Prostate gland (tissue), 2 donors: ENCODE data around the gene EIF4G2. TPM values are rescaled to one million over a fixed set of nuclear protein-coding genes. Genes with fewer than 3 reads are reported as not detected.

Experiments
- DNase-seq: peaks from one replicate; pipeline ENCODE4 v3.0.0-alpha.2; 2019; ENCODE audit warnings: low spot score
- H3K27ac ChIP-seq, 2 donors: fragments of 200-600 bp; sonication (generic); 2 replicates each; pipeline ENCODE4 v1.5.1; 2017 to 2019
- H3K27me3 ChIP-seq: fragments of 200-600 bp; sonication (generic); replicated peaks from 2 replicates; pipeline ENCODE4 v1.5.1; 2019; ENCODE audit not compliant: insufficient read depth
- H3K36me3 ChIP-seq, 2 donors: fragments of 200-600 bp; sonication (generic); 1 replicate in 1 of 2; 2 replicates in 1 of 2; pipeline versions ENCODE4 v1.5.1 to v1.8.1; 2017 to 2019
- H3K4me1 ChIP-seq: fragments of 200-600 bp; sonication (generic); replicated peaks from 2 replicates; pipeline ENCODE4 v1.5.1; 2019
- H3K4me3 ChIP-seq, 2 donors: fragments of 200-600 bp; sonication (generic); 2 replicates each; pipeline ENCODE4 v1.5.1; 2017 to 2019
- H3K9me3 ChIP-seq: fragments of 200-600 bp; sonication (generic); 2 replicates; pipeline ENCODE4 v1.5.1; 2017
- POLR2A ChIP-seq: fragments of 450-650 bp; IDR thresholded peaks from one replicate; pipeline ENCODE4 v1.6.1; 2016; ENCODE audit warnings: antibody characterized with exemption, mild to moderate bottlenecking
- POLR2AphosphoS5 ChIP-seq: sonication (generic); formaldehyde crosslinking; IDR thresholded peaks from one replicate; pipeline ENCODE4 v1.6.1; 2017; ENCODE audit warnings: antibody characterized with exemption
- WGBS: methylation state at CpG from one replicate; pipeline ENCODE4 v1.1.5; 2018; 5-methylcytosine and 5-hydroxymethylcytosine counted together
- intact Hi-C: fragments of 100-400 bp; cut with DNase I; formaldehyde crosslinking; loops from one replicate; pipeline ENCODE4 v1.14.2; 2022
- total RNA-seq, 2 donors: library from RNA; depleted of rRNA; stranded (reverse); fragments of >200 nt; gene quantifications; one replicate each; pipeline ENCODE4 v1.1.0, GENCODE V29; 2016
- TF ChIP-seq, protein P1 (sequence below), 4 experiments: fragments of 200-600 bp in 2 of 4; fragments of 450-650 bp in 2 of 4; sonication (generic) in 2 of 4; IDR thresholded peaks; 1 replicate in 3 of 4; 2 replicates in 1 of 4; pipeline ENCODE4 v1.5.1; 2016 to 2019; ENCODE audit warnings: antibody characterized with exemption in 4 of 4, mild to moderate bottlenecking in 2 of 4, moderate library complexity in 2 of 4

EIF4G2 gene
- total RNA-seq, 2 donors from 2014 or later: 382 to 500 TPM

DNA sequence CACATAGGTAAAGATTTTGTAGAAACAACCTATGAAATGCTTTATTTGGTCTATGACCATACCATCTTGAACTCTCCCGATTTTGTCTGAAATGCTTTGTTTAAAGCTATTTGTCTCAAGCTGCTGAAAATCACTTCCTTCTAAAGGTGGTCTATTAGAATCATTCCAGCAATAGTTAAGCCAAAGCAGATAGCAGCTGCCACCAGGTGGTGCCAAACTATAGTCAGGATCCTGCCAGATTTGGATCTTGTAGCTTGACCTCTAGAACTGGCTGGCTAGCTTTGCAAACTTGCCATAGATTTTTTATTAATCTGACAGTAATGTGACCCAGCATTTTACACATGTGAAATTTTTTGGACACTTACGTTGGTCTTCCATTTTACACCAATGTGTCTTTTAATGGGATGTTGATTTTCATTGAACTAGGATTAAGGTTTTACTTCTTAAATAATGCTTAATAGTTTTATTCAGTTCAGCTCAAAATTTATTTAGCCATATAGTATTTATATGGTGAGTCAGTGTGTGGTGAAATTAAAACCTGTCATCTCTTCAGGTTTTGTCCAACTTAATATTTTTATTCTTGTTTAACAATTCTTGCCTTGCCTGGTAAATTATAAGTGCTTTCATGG lies 38.0 kb downstream of the EIF4G2 start:
- Histone ChIP-seq H3K9me3 (no peaks in the 10 kb centered on the region), H3K4me3 (no peak overlapping the region), H3K36me3 (peaks cover 4 to 15% of the 10 kb centered on the region in 2 donors), H3K27ac (no peak overlapping the region), H3K27me3 (no peaks in the 10 kb centered on the region), H3K4me1 (no peaks in the 10 kb centered on the region)
- WGBS: 31% methylated on average over 2 of the region's 2 CpGs
- TF ChIP-seq POLR2A (no peak), POLR2AphosphoS5 (peak; percentile 6)
- TF ChIP-seq, protein P1, sequence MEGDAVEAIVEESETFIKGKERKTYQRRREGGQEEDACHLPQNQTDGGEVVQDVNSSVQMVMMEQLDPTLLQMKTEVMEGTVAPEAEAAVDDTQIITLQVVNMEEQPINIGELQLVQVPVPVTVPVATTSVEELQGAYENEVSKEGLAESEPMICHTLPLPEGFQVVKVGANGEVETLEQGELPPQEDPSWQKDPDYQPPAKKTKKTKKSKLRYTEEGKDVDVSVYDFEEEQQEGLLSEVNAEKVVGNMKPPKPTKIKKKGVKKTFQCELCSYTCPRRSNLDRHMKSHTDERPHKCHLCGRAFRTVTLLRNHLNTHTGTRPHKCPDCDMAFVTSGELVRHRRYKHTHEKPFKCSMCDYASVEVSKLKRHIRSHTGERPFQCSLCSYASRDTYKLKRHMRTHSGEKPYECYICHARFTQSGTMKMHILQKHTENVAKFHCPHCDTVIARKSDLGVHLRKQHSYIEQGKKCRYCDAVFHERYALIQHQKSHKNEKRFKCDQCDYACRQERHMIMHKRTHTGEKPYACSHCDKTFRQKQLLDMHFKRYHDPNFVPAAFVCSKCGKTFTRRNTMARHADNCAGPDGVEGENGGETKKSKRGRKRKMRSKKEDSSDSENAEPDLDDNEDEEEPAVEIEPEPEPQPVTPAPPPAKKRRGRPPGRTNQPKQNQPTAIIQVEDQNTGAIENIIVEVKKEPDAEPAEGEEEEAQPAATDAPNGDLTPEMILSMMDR (IDR thresholded peaks at IDR 0.05): peak in 3 of 4 experiments; percentile 41 to 61 (median 48)
- intact Hi-C loops: no loop called here
- no peak for DNase-seq

DNA sequence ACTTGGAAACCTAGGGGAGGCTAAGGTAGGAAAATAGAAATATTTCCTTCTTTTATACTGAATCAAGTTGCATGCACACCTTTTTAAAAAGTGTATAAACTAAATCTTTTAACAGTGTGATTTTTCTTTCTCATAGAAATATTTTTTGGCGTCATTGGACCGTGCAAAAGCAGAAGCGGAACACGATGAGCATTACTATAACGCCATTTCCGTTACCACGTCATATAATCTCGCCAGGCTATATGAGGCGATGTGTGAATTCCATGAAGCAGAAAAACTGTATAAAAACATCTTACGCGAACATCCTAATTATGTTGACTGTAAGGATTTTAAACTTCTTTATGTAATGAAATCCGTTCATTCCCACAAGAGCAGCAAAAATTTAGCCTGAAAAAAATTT lies 44.3 kb downstream of the EIF4G2 start:
- intact Hi-C loops: no loop called here
- TF ChIP-seq, protein P1 (IDR thresholded peaks at IDR 0.05): no peak
- no peak for TF ChIP-seq POLR2A
- TF ChIP-seq POLR2AphosphoS5: no peak
- Histone ChIP-seq H3K36me3 (no peaks in the 10 kb centered on the region), H3K27me3 (no peaks in the 10 kb centered on the region), H3K9me3 (no peaks in the 10 kb centered on the region), H3K4me3 (no peak overlapping the region), H3K4me1 (no peaks in the 10 kb centered on the region), H3K27ac (no peak overlapping the region)
- WGBS: 88% methylated on average over 12 of the region's 12 CpGs
- no peak for DNase-seq

DNA sequence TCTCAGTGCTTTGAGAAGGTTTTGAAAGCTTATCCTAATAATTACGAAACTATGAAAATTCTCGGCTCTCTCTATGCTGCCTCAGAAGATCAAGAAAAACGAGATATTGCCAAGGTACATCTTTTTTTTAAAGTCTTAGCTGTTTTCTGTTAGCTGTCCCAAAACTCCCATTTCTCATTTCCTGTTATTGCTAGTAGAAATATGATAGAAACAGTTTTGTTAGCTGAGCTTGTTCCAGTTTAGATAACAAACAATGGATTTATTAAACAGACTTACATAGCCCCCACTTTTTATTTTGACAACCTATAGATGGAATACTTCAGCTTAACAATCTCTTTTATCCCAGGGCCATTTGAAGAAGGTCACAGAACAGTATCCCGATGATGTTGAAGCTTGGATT lies 45.0 kb downstream of the EIF4G2 start:
- Histone ChIP-seq H3K9me3 (no peaks in the 10 kb centered on the region), H3K27ac (no peak overlapping the region), H3K4me3 (no peak overlapping the region), H3K27me3 (no peaks in the 10 kb centered on the region), H3K4me1 (no peaks in the 10 kb centered on the region), H3K36me3 (no peaks in the 10 kb centered on the region)
- TF ChIP-seq, protein P1 (IDR thresholded peaks at IDR 0.05): no peak
- TF ChIP-seq POLR2A (no peak), POLR2AphosphoS5 (no peak)
- intact Hi-C loops: no loop called here
- DNase-seq: no peak
- WGBS: 89% methylated on average over 4 of the region's 4 CpGs

DNA sequence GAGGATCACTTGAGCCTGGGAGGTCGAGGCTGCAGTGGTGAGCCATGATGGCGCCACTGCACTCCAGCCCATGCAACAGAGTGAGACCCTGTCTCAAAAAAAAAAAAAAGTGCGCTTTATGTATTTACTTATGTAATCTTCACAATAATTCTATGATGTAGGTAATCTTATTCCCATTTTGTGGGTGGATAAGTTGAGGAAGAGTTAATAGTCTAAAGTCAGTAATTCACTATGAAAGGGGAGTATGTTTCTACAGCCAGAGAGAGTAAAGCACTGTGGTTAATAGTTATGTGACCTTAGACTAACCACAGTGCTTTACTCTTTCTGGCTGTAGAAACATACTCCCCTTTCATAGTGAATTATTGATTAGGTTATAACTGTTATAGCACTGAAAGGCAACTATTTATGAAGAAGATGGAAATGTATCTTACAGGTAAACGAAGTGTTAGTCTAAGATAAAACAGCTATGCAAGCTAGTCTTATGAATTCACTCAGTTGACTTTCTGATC lies 45.8 kb downstream of the EIF4G2 start:
- intact Hi-C loops: no loop called here
- H3K36me3 ChIP-seq: peaks cover 0 to 3% of the 10 kb centered on the region in 2 donors
- WGBS: 94% methylated on average over 4 of the region's 4 CpGs
- H3K27ac ChIP-seq: no peak overlapping the region
- H3K9me3 ChIP-seq: no peaks in the 10 kb centered on the region
- TF ChIP-seq POLR2A (no peak), POLR2AphosphoS5 (no peak)
- TF ChIP-seq, protein P1 (IDR thresholded peaks at IDR 0.05): no peak
- no peaks in the 10 kb centered on the region for H3K4me1 ChIP-seq
- H3K27me3 ChIP-seq: no peaks in the 10 kb centered on the region
- no peak overlapping the region for H3K4me3 ChIP-seq
- no peak for DNase-seq

DNA sequence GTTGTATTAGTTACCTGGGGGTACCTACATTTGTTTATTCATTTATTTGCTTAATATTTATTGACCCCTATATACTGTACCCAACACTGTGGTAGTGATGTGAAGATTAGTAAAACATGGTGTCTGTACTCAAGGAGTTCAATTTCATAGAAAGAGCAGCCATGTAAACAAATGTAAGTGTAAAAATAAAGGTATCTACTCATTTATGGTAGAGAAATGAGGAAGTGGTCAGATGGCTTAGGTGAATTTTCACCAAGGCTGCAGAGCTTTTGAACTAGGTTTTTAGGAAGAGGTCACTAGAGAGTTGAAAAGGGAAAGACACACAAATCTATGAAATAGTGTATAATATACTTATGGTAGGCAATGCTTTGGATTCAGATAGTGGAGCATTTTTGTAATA lies 46.5 kb downstream of the EIF4G2 start:
- H3K36me3 ChIP-seq: peaks cover 0 to 3% of the 10 kb centered on the region in 2 donors
- H3K4me3 ChIP-seq: no peak overlapping the region
- no peaks in the 10 kb centered on the region for H3K9me3 ChIP-seq
- no peaks in the 10 kb centered on the region for H3K27me3 ChIP-seq
- H3K4me1 ChIP-seq: no peaks in the 10 kb centered on the region
- intact Hi-C loops: no loop called here
- H3K27ac ChIP-seq: no peak overlapping the region
- DNase-seq: no peak
- TF ChIP-seq POLR2AphosphoS5 (no peak), POLR2A (no peak)
- TF ChIP-seq, protein P1 (IDR thresholded peaks at IDR 0.05): no peak
